K562 (cell line): Measurements from ENCODE around the gene PLEKHF1. TPM values are rescaled to one million over a fixed set of nuclear protein-coding genes. Genes with fewer than 3 reads are reported as not detected.
A peak's percentile ranks its signal among the peaks of the same experiment; 100 is the strongest.

Experiments used
- CTCF ChIP-seq, 3 experiments: IDR thresholded peaks in 2 of 3; conservative IDR thresholded peaks in 1 of 3; 2 replicates each; pipeline ENCODE4 v1.5.1; 2011 to 2012; ENCODE audit warnings: low read length in 3 of 3, mild to moderate bottlenecking in 3 of 3, control low read depth in 2 of 3, improper control_type of control experiment in 1 of 3, inconsistent platforms in 1 of 3, low read depth in 1 of 3, mixed read lengths in 1 of 3, moderate library complexity in 1 of 3; ENCODE audit not compliant: insufficient read depth in 2 of 3
- ETV1 ChIP-seq: fragments of 450-650 bp; conservative IDR thresholded peaks from 2 replicates; pipeline ENCODE4 v1.6.1; 2016; ENCODE audit warnings: missing genetic modification characterization, control low read depth, low read depth, missing compliant biosample characterization
- GTF2F1 ChIP-seq: IDR thresholded peaks from 2 replicates; pipeline ENCODE4 v1.6.1; 2011; ENCODE audit warnings: low read depth, low read length, improper control_type of control experiment
- IRF1 ChIP-seq: sonication (generic); formaldehyde crosslinking; IDR thresholded peaks from 2 replicates; pipeline ENCODE4 v1.8.0; 2022; ENCODE audit warnings: missing genetic modification reagents, mild to moderate bottlenecking, borderline replicate concordance
- PCBP2 ChIP-seq: fragments of 200-400 bp; formaldehyde crosslinking; IDR thresholded peaks from 2 replicates; pipeline ENCODE4 v1.6.1; 2018; ENCODE audit warnings: low read length, low read depth, mild to moderate bottlenecking, moderate library complexity; ENCODE audit not compliant: poor library complexity, severe bottlenecking
- PHB ChIP-seq: fragments of 250-450 bp; sonication (Bioruptor Pico); IDR thresholded peaks from 2 replicates; pipeline ENCODE4 v1.5.0; 2021
- POLR2B ChIP-seq: fragments of 450-650 bp; IDR thresholded peaks from 2 replicates; pipeline ENCODE4 v1.6.1; 2018; ENCODE audit warnings: low read depth; ENCODE audit not compliant: partially characterized antibody
- ZC3H11A ChIP-seq: IDR thresholded peaks from 2 replicates; pipeline ENCODE4 v1.6.1; 2012; ENCODE audit warnings: low read depth, low read length, improper control_type of control experiment
- ZKSCAN1 ChIP-seq: fragments of 150-350 bp; IDR thresholded peaks from 2 replicates; pipeline ENCODE4 v1.6.1; 2016; ENCODE audit warnings: low read depth, low read length
- ZNF124 ChIP-seq: sonication (generic); formaldehyde crosslinking; IDR thresholded peaks from 2 replicates; pipeline ENCODE4 v1.8.1; 2022; ENCODE audit warnings: missing genetic modification reagents
- ZNF133 ChIP-seq: fragments of 250-450 bp; sonication (Bioruptor Pico); IDR thresholded peaks from 2 replicates; pipeline ENCODE4 v1.4.0; 2020; ENCODE audit warnings: mild to moderate bottlenecking
- ZNF174 ChIP-seq: fragments of 250-450 bp; sonication (Bioruptor Pico); IDR thresholded peaks from 2 replicates; pipeline ENCODE4 v1.4.0; 2020; ENCODE audit warnings: mild to moderate bottlenecking
- polyA plus RNA-seq, 8 experiments: library from polyadenylated mRNA; depleted of rRNA in 4 of 8; stranded (reverse) in 5 of 8; unstranded in 3 of 8; fragments of >200 nt; fragmentation: Nextera tagmentation in 2 of 8; fragmentation: Illumina TruSeq in 1 of 8; extraction: Ambion mirVana in 2 of 8; extraction: Trizol in 1 of 8; gene quantifications; 2 replicates each; pipeline versions ENCODE4 v1.2.1 to v1.2.3, GENCODE V29; 2011 to 2014; ENCODE audit warnings: inconsistent platforms in 1 of 8, missing spikeins in 1 of 8
- total RNA-seq, 7 experiments: library from RNA; depleted of rRNA in 6 of 7; stranded (reverse); fragments of >200 nt in 6 of 7; fragmentation: Illumina TruSeq in 2 of 7; extraction: Trizol in 2 of 7; gene quantifications; 2 replicates each; pipeline versions ENCODE4 v1.2.1 to v1.2.3, GENCODE V29; 2011 to 2021; ENCODE audit warnings: low replicate concordance in 1 of 7
- TF ChIP-seq, protein P1 (sequence below): fragments of 450-650 bp; formaldehyde crosslinking; IDR thresholded peaks from 2 replicates; pipeline ENCODE4 v1.4.0; 2020; ENCODE audit warnings: mild to moderate bottlenecking, moderate library complexity
- TF ChIP-seq, protein P2 (sequence below): sonication (generic); formaldehyde crosslinking; IDR thresholded peaks from 2 replicates; pipeline ENCODE4 v1.8.1; 2022; ENCODE audit warnings: missing genetic modification reagents

Gene PLEKHF1
- total and polyA plus RNA-seq, 9 of the 15 experiments (the other 6 are each of a cell fraction or from before 2014, with no cell fraction given), result 0.07 to 13.4 (median 3.9) TPM; not detected in 1

DNA sequence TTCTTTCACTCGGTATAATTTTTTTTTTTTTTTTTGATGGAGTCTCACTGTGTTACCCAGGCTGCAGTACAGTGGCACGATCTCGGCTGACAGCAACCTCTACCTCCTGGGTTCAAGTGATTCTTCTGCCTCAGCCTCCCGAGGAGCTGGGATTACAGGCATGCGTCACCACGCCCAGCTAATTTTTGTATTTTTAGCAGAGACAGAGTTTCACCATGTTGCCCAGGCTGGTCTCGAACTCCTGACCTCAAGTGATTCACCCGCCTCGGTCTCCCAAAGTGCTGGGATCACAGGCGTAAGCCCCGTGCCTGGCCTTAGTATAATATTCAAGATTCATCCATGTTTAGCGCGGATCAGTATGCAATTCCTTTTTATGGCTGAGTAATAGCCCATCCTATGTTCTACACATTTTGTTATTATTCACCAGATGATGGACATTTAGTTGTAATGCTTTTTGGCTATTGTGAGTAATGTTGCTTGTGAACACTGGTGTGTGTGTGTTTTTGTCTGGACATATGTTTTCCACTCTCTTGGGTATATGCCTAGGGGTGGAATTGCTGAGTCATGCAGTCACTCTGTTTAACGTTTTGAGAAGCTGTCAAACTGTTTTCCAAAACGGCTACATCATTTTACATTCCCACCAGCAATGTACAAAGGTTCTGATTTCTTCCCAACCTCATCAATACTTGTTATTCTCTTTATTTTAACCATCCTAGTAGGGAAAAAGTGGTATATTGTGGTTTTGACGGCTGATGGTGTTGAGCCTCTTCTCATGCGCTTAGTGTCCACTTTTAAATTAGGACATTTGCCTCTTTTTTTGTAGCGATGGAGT lies 22.9 kb downstream of the PLEKHF1 start (continued):
- TF ChIP-seq IRF1 (CRISPR knock-in tag) (no peak), GTF2F1 (no peak), CTCF (IDR thresholded peaks at IDR 0.05 in 2 of 3, conservative IDR thresholded peaks at IDR 0.05 in 1 of 3; ENCODE audit: insufficient read depth in 2 of 3, low read depth in 1 of 3, low read length in 3 of 3) (no peak), ETV1 (tag) (peak; percentile 36; the same call in 1 of the 2 replicates), ZNF133 (no peak), PHB (CRISPR knock-in tag) (no peak), ZNF124 (CRISPR knock-in tag) (no peak), ZKSCAN1 (no peak), ZNF174 (CRISPR knock-in tag) (no peak), ZC3H11A (no peak), POLR2B (no peak), PCBP2 (no peak)
- TF ChIP-seq, protein P1, sequence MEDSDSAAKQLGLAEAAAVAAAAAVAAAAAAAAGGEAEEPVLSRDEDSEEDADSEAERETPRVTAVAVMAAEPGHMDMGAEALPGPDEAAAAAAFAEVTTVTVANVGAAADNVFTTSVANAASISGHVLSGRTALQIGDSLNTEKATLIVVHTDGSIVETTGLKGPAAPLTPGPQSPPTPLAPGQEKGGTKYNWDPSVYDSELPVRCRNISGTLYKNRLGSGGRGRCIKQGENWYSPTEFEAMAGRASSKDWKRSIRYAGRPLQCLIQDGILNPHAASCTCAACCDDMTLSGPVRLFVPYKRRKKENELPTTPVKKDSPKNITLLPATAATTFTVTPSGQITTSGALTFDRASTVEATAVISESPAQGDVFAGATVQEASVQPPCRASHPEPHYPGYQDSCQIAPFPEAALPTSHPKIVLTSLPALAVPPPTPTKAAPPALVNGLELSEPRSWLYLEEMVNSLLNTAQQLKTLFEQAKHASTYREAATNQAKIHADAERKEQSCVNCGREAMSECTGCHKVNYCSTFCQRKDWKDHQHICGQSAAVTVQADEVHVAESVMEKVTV (CRISPR knock-in tag), result no peak
- TF ChIP-seq, protein P2, sequence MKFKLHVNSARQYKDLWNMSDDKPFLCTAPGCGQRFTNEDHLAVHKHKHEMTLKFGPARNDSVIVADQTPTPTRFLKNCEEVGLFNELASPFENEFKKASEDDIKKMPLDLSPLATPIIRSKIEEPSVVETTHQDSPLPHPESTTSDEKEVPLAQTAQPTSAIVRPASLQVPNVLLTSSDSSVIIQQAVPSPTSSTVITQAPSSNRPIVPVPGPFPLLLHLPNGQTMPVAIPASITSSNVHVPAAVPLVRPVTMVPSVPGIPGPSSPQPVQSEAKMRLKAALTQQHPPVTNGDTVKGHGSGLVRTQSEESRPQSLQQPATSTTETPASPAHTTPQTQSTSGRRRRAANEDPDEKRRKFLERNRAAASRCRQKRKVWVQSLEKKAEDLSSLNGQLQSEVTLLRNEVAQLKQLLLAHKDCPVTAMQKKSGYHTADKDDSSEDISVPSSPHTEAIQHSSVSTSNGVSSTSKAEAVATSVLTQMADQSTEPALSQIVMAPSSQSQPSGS (CRISPR knock-in tag), result no peak
